ENCODE measurements around the gene PCBP3.

The PCBP3 gene

GRCh38 chr21:45930231-45930760, 286.8 kb downstream of the PCBP3 start:
- no peak for DNase-seq (ENCODE audit: low read depth)

DNA sequence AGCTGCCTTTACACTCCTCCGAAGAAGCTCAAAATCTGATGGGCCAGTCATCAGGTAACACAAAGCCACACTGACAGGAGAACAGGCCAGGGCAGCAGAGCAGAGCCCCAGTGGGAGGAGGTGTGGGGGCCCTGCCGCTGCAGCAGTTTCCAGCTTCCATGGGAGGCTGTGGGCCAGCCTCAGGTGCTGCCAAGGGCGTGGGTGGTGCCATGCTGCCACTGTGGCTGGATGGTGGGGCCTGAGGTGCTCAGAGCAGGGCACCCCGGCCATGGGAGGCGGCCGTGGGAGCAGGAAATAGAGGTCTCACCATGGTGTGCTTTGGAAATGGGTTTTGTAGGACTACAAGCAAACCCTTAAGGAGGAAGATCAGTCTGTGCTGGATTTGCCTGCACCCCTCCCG, 287.3 kb downstream of the PCBP3 start:
- no peak for DNase-seq (ENCODE audit: low read depth)

DNA sequence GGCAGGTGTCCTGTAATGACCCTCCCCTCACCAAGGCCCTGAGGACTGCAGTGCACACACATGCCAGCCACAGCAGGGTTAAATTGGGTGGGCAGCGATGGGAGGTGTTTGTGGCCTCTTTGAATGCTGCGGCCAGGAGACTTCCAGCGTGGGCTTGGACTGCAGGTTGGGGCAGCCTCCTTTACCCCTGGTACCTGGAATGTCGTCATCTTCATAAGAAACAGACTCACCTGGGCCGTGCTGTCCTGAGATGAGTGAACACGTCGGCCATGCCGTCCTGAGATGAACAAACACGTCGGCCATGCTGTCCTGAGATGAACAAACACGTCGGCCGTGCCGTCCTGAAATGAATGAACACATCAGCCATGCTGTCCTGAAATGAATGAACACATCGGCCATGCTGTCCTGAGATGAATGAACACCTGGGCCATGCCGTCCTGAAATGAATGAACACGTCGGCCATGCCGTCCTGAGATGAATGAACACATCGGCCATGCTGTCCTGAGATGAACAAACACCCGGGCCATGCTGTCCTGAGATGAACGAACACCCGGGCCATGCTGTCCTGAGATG, 288.0 kb downstream of the PCBP3 start:
- DNase-seq (ENCODE audit: low read depth): no peak

DNA sequence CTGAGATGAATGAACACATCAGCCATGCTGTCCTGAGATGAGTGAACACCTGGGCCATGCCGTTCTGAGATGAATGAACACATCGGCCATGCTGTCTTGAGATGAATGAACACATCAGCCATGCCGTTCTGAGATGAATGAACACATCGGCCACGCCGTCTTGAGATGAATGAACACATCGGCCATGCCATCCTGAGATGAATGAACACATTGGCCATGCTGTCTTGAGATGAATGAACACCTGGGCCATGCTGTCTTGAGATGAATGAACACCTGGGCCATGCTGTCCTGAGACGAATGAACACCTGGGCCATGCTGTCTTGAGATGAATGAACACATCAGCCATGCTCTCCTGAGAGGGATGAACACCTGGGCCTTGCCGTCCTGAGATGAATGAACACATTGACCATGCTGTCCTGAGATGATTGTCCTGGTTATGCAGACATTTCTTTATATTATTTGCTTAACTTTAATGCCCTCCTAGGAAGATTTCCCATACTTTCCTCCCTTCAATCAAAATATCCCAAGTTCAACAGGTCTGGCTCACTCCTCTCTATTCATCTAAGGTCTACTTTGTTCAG, 289.5 kb downstream of the PCBP3 start:
- DNase-seq (ENCODE audit: low read depth): no peak

DNA sequence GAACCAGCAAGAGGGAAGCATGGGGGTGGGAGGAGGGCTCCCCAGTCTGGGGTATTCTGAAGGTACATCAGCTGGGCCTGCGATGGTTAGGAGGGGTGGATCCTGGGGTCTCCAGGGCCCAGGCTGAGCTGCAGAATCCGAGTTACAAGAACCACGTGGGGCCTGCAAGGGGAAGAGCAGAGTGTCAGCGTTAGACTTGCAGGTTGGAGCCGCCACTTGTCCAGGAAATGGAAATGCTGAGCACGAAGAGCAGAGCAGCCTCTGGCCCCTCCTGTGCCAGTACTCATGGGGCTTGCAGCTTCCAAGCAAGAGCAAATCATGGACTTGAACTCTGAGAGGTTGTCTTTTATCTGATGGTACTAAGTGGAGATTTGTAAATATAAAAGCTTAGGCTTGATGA, 290.6 kb downstream of the PCBP3 start:
- no peak for DNase-seq (ENCODE audit: low read depth)

- DNase-seq (ENCODE audit: low read depth): no peak
Measured at GRCh38 chr21:45934554-45934953, 291.0 kb downstream of the PCBP3 start.

DNA sequence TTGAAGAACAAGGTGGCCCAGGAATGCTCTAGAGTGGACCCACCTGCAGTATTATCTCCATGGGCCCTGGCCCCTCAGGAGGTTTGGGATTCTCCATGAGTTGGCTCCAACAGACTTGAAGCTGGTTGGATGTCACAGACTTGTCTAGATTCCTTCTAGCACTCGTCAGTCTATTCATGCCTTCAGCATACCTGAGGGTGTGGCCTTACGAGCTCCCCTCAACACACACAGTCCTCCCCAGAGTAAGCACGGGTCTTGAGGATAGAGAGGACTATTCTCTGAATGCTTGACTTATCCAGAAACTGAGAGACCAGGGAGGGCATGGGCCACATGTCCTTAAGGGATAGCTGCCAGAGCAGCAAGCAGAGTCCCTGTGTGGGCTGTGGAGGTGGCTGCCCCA, 292.1 kb downstream of the PCBP3 start:
- DNase-seq (ENCODE audit: low read depth): no peak

DNA sequence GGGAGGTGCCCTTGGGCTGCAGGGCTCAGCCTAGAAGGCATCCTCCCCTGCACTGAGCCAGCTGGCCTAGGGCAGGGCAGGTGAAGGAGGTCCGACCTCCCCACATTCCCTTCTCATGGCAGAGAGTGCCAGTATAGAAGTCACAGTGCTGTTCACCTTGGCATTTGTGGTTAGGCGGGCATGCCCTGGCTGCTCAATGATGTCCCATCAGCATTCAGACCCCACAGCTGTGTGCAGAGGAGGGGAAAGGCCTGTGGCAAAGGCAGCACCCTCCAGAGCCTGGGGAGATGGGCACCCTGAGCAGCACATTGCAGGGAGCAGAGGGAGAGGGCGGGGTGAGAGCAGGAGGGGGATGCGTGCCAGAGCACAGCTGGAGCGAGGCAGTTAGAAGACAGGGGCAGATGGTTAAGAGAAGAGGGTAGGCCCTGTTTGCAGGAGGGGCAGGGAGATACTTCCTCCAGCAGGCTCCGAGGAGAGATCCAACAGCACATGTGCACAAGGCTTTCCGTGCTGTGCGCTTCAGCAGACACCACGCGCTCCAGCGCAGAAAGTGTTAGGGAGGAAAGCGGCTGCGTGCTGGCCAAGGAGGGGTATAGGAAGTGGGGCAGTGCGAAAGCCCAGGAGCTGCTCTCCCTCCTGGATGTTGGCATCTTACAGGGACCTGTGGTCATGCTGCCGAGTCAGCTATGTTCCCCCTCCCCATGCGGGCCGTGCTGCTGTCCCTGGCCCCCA, 294.4 kb downstream of the PCBP3 start:
- DNase-seq (ENCODE audit: low read depth): no peak

- no peak for DNase-seq (ENCODE audit: low read depth)
Measured at GRCh38 chr21:45938453-45938755, 294.9 kb downstream of the PCBP3 start.

DNA sequence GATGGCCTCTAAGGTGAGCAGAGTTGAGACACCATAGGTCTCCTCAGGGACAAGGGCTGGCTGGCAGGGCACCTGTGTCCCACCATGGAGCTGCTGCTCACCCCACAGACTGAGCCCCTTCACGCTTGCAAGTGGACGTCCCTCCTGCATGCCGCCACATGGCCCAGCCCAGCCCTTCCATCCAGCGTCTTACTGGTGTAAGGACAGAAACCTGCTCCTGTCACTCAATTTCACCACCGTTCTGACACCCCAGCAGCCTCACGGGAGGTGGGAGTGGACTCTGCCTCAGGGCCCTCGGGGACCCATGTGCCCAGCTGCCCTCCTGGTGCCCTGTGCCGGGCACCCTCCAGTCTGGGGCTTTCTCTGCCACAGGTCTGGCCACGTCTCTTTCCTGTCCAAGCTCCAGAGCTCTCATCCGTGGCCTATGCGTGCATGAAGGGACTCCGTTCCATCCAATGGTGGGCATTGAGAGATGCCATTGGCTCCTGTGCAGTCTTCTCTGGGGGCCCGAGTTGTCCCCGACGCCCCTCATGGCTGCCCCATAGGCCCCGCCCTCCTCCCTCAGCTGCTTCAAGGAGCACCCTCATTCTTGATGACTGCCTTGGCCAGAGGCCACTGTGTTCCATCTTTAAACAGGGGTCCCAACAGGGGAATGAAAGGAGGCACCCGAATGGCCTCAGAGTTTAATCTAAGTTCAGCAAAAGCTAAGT, 295.4 kb downstream of the PCBP3 start:
- no peak for DNase-seq (ENCODE audit: low read depth)

GRCh38 chr21:45939521-45940045, 296.1 kb downstream of the PCBP3 start:
- no peak for DNase-seq (ENCODE audit: low read depth)

GRCh38 chr21:45940091-45940490, 296.6 kb downstream of the PCBP3 start:
- no peak for DNase-seq (ENCODE audit: low read depth)

- no peak for DNase-seq (ENCODE audit: low read depth)
Measured at GRCh38 chr21:45940621-45941337, 297.3 kb downstream of the PCBP3 start.

- DNase-seq (ENCODE audit: low read depth): no peak
Measured at GRCh38 chr21:45941338-45941710, 297.8 kb downstream of the PCBP3 start.

DNA sequence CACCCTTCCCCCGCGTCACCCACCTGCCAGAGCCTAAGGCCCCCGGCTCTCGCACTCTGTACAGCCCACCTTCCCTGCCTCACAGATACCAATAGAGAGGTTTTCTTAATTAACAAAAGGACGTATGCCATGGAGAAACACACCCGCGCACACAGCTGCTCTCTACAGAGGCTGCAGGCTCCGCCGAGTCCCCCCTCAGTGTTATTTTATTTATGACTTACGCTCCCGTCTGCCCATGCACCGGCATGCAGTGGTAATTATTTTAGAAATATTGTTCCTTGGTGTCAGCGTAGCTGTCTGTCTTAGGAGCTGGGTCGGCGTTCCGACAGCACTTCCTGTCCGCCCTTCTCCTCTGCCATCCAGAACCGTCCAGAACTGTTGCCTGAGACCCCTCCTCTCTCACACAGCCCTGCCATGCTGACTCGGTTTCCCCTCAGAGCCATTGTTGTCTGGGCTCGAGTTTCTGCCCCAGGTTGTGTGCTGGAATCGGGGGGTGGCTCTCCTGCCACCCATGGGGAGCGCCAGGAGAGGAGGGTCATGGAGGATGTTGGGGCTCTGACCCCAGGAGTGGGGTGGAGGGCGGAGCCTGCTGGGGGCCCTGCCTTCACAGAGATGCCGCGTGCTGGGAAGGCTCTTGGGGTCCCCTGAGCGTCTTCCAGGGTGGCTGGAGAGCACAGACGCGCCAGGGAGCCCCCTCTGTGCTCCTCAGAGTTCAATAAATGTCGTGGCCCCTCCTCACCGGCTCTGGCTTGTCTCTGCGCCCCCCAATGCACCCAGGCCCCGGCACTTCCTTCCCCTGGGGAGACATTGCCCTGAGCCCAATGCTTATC, 298.4 kb downstream of the PCBP3 start:
- DNase-seq (ENCODE audit: low read depth): no peak

- DNase-seq (ENCODE audit: low read depth): no peak
Measured at GRCh38 chr21:45942755-45943629, 299.5 kb downstream of the PCBP3 start.

- DNase-seq (ENCODE audit: low read depth): no peak
Measured at GRCh38 chr21:45943630-45944540, 300.4 kb downstream of the PCBP3 start.

DNA sequence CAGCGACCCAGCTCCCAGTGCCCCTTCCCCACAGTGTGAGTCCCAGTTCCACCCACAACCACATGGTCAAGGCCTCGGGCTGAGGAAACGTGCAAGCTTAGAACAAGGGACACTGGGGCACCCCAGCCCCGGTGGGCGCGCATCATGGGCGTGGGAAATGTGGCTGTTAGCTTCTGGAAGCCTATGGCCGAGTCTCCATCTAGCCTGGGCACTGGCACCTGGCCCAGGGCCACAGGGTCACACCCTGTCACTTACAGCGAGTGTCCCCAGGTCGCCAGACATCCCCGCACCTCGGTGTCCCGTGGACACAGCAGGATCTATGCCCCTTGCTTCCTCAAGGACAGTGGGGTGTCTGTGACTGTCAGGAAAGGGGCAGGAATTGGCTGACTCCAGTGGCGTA, 301.1 kb downstream of the PCBP3 start:
- DNase-seq (ENCODE audit: low read depth): no peak
